CD4-positive, alpha-beta T cell treated with Interleukin-12 subunit alpha and Interleukin-12 subunit beta, for 1 hour (primary cell): ENCODE measurements around the gene PARD6B.
"Not testable (repeated sequence)": the region's sequence is repeated elsewhere in the genome, so short reads cannot be mapped to it uniquely, and the experiment has no call there.

ENCODE experiments used
- DNase-seq: peaks from one replicate; pipeline ENCODE4 v3.0.0-alpha.2; 2020

The PARD6B gene

DNA sequence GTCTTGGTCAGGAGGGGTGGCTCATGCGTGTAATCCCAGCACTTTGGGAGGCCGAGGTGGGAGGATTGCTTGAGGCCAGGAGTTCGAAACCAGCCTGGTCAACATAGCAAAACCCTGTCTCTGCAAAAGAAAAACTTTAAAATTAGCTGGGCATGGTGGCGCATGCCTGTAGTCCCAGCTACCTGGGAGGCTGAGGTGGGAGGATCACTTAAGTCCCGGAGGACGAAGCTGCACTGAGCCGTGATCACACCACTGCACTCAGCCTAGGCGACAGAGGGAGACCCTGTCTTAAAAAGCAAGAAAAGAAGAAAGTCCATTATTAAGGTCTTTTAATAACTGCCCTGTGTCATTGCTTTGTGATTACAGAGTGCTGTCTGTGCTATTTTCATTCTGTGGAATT, 47.6 kb downstream of the PARD6B start:
- not testable (repeated sequence) for DNase-seq

DNA sequence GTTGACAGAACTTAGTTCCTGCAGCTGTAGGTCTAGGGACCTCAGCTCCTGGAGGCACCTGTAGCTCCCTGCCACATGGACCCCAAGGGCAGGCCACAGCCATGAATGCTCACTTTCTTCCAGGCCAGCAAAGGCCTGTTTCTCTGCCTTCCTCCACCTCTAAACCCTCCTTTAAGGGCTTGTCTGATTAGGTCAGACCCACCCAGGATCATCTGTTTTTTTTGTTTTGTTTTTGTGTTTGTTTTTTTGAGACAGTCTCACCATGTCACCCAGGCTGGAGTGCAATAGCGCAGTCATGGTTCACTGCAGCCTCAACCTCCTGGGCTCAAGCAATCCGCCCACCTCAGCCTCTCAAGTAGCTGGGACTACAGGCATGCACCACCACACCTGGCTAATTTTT, 52.0 kb downstream of the PARD6B start:
- no peak for DNase-seq

DNA sequence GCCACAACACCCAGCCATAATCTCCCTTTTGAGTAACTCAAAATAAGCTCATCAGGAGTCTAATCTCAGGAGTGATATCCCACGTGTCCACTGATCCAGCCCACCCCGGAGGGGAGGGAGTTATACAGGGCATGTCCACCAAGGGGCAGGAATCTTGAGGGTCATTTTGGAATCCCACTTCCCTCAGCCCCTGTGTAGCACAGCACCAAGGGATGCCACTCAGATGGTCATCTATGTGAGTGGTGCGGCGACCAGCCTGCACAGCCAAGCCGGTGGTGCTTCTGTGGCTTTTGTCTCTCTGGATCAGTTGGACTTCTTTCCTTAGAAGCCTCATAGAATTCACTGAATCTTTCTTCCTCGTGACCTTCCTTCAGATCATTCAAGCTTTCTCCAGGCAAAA, 52.5 kb downstream of the PARD6B start:
- DNase-seq: no peak

DNA sequence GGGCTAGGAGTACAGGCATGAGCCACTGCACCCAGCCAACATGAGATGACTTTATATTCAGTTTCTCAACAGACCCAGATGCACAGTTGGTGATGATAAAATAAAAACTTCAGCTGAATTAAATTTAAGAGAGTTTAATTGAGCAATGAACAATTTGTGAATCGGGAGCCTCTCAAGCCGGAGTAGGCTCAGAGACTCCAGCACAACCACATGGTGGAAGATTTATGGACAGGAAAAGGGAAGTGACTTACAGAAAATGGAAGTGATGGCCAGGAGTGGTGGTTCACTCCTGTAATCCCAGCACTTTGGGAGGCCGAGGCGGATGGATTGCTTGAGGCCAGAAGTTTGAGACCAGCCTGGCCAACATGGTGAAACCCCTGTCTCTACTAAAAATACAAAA, 53.1 kb downstream of the PARD6B start:
- no peak for DNase-seq

DNA sequence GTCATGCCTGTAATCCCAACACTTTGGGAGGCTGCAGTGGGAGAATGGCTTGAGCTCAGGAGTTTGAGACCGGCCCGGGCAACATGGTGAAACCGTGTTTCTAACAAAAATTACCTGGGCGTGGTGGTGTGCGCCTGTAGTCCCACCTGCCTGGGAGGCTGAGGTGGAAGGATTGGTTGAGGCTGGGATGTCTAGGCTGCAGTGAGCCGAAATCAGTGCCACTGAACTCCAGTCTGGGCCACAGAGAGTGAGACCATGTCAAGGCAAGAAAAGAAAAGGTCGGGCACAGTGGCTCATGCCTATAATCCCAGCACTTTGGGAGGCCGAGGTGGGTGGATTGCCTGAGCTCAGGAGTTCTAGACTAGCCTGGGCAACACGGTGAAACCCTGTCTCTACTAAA, 55.3 kb downstream of the PARD6B start:
- no peak for DNase-seq

DNA sequence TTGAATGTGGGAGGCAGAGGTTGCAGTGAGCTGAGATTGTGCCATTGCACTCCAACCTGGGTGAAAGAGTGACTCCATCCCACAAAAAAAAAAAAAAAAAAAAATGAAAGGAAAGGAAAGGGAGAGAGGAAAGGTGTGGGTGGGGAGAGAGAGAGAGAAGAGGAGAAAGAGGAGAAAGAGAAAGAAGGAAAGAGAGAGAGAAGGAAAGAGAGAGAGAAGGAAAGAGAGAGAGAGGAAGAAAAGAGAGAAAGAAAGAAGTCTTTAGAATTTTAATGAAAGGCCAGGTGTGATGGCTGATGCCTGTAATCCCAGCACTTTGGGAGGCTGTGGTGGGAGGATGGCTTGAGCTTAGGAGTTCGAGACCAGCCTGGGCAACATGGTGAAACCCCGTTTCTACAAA, 55.8 kb downstream of the PARD6B start:
- DNase-seq: no peak

DNA sequence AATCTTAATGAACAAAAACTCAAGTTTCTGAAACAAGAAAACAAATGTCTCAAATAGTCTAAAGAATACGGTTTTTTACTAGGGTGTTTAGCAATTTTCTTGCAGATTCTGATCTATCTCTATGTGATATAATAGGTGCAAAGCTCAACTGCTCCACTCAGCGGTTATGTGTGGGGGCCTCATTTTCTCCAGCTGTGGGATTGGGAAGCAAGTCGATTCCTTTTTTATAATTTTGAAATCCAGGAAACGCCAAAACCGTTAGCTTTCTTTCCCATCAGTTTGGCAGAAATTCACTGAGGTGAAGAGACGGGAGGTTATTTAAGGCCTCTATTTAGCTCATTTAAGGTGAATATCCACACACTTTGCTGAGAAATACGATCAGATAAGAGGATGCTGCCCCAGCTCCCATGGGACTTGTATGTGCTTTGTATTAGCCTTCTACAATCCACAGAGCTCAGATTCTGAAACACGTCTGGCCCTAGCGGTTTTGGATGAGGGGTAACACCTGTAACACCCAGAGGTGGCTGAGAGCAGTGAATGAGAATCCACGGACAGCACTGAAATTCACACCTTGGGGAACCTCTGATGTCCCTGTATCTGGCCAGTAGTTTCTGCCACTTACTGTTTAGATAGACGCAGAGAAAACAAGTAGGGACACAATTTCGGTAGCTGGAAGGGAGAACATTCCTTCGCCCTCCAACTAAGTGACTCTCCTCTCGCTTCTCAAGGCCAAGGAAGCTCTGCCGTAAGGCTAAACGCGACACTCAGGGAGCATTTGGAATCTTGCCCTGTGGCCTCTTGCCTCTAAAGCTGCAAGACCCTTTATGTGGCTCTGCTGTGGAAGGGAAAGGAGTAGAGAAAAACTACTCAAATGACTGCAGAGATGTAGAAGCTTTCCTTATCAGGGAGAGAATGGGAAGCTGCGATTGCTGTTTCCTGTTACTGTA, 56.9 kb downstream of the PARD6B start:
- DNase-seq: no peak

DNA sequence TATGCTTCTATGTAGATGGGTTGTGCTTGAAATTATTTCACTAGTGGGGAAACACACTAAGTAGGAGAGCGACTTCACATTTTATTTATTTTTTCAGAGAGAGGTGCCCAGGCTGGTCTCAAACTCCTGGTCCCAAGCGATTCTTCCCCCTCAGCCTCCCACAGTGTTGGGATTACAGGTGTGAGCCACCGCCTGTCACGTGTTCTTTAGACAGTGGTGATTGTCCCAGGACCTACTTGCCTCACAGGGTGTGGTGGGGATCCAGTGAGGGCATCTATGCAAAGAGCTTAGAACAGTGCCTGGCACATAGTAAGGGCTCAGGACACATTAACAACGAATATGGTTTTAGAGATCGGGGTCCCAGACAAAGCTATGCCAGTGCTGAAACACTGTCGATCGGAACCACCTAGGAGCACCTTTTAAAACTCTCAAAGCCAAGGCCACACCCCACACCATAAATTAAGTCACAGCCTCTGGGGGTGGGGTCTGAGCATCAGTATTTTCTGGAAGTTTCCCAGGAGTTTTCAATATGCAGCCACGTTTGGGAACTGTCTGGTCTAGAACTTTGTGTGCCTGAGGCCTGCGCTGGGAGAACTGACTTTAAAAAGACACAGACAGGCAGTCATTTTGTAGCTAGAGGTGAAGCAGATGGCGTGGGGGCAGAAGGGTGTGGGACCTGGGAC, 58.7 kb downstream of the PARD6B start:
- DNase-seq: no peak

DNA sequence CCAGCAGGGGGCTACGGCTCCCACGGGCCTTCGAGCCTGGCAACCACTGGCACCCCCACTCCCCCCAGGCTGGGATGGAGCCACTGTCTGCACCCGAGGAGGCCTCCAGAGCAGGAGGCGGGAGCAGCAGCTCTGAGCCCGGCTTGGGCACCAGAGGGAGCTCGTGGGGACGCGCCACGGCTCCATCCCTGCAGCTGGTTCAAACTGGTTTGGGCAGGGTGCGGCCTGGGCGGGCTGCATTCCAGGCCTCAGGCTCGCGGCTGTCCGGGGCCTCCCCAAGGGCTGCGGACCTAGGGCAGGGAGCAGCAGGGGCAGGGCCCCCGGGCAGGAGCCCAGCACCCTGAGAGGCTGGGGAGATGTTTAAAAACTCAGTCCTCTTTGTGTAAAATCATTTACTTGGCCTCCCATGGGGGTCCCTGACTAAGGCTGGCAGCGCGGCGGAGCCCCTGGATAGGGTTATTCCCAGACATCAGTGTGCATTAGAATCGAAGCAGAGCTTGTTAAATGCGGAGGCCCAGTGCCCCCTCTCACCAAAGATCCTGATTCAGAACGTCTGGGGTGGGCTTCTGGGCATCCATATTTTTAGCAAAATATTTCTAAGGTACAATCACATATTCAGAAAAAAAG, 59.4 kb downstream of the PARD6B start:
- DNase-seq: peak; percentile 80

DNA sequence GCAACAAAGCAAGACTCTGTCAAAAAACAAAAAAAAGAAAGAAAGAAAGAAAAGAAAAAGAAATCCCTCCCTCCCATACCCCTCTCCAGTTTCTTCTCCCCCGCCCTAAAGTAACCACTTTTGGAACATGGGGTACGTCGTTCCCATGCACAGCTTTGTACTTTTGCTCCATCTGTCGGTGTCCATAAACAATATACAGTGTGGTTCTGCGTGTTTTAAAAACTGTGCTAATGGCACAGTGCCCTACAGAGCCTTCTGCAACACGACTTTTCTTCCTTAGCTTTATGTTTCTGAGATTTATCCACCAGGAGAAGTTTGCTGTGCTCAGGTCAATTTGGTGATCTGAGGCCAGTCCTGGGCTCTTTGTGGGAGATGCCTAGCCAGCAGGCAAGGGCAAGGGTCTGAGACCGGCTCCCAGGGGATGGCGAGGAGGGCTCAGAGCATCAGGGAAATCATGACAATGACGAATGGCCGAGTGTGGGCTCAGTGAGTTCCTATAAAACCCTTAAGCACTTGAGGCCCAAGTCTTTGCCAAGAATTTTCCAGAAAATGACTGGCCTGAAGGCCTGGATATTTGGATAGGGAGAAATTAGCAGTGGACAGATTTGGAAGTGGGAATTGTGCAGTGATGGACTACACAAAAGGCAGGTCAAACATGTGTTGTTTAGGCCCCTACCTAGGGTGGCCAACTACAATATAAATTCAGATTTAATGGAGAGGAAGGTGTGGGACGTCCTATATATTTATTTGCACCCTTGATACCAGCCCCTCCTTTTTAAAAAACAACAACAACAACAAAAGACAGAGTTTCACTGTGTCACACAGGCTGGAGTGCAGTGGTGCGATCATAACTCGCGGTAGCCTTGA, 61.6 kb downstream of the PARD6B start:
- DNase-seq: no peak

DNA sequence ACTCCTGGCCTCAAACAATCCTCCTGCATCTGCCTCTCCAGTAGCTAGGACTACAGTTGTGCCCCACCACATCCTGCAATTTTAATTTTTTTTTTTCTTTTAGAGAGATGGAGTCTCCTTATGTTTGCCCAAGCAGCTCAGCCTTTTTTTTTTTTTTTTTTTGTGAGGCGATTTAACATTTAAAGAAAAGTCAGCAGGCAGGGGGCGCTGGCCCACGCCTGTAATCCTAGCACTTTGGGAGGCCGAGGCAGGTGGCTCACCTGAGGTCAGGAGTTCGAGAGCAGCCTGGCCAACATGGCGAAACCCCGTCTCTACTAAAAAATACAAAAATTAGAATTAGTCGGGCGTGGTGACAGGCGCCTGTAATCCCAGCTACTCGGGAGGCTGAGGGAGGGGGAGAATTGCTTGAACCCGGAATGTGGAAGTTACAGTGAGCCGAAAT, 62.2 kb downstream of the PARD6B start:
- peak; percentile 56 for DNase-seq

DNA sequence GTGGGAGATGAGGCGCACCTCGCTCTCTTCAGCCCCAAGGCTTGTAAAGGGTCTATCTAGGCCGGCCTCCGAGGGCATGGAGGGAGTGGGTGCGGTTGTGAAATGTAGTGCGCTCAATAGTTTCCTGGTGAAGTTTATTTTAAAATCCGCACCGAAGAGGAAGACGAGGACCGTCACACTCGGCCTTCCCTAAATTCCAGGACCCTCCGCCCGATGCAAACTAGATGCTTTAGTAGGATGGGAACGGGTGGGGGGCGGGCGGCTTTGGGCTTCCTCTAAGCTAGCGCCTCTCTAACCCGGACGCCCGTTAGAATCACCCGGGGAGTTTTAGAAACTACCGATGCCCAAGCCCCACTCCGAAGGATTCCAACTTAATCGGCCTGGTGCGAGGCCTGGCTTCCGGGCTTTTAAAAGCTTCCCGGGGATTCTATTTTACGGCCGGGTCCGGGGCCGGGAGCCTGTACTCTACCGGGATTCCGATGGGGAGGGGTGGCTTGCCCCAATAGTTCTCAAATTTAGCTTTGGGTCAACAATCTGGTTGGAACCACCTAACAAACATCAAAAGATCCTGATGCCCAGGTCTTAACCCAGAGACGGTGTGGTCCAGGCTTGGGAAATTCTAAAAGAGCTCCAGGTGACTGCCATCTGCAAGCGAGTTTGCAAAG, 62.9 kb downstream of the PARD6B start:
- no peak for DNase-seq

DNA sequence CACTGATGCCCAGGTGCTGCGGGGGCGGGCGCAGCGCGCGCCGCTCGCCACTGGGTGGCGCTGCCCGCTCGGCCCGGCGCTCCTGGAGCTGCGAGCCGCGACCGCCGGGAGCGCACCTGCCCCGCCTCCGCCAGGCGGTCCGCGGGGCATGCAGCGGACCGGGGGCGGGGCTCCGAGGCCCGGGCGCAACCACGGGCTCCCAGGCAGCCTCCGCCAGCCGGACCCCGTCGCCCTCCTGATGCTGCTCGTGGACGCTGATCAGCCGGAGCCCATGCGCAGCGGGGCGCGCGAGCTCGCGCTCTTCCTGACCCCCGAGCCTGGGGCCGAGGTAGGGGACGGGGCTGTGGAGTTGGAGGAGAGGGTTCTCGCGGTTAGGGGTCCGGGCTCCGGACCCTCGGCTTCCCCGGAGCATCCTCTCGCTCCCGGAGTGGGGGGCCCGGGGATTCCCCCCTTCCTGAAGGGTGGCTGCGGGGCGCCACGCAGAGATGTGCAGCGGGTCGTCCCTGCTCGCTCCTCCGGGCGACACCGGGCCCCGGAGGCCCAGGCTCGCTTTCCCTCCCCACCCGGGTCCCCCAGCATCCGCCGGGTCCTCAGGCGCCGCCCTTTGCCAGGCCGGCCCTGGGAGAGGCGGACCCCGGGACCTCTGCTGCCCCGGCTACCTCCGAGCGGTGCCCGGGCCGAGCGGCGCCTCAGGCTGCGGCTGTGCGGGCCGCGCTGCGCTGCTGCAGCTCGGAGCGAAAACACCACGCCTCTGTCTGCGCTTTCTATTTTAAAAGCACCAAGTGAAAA, 63.7 kb downstream of the PARD6B start, which contains the start of gene BCAS4:
BCAS4 (plus strand) TSS at position 216 of the 789 bp plus-strand sequence; CDS start at position 239, 23 bp downstream.
- DNase-seq: peak; percentile 91

DNA sequence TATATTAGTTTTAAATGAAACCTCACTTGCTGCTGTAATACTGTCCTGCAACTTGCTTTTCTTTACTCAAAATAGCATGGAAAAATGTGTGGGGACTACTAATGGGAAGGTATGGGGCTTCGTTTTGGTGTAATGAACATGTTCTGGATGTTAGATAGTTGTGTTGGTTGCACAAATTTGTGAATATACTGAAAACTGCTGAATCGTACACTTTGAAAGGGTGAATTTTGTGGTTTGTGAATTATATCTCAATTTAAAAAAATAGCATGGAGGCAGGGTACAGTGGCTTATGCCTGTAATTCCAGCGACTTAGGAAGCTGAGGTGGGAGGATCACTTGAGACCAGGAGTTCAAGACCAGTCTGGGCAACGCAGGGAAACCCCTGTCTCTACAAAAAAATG, 65.8 kb downstream of the PARD6B start:
- DNase-seq: no peak

DNA sequence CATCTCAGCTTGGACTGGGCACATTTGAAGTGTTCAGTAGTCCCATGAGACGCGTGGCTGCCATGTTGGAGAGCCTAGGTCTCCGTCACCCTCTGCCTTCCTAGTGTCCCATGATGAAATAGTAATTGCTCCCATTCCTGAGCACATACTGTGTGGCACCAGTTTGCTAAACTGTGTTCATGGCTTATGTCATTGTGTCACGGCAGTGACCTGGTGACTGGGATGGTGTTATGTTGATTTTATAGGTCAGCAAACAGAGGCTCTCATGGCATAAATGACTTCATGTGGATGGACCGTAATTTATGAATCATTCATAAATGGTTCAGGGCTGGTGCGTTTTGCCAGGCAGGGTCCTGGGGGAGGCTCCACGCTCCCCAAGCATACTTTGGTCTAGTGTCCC, 67.3 kb downstream of the PARD6B start:
- no peak for DNase-seq

DNA sequence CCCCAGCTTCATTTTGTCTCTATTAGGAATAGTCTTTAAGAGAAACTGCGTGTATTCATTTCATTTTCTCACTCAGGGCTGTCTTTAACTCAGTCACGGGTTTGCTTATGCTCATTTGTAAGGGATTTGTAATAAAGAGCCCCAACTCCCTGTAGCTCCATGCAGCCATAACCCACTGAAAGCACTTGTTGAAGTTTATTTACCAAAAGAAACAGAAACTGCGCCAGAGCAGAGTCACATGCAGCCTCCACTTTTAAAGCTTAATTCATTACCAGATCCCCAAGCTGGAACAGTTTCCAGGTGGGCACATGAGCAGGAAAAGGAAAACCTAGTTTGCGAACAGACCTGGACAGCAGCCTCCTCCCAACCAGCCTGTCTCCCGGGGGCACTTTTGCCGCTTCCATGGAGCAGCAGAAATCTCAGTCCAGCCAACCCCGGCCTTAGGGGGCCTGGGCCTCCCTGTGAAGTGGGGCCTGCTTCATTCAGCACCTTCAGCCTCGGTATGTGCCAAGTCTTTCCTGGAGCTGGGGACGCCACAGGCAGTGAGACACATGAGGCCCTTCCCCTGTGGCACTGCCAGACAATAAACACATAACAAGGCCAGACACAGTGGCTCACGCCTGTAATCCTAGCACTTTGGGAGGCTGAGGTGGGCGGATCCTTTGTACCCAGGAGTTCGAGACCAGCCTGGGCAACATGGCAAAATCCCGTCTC, 68.0 kb downstream of the PARD6B start:
- no peak for DNase-seq

DNA sequence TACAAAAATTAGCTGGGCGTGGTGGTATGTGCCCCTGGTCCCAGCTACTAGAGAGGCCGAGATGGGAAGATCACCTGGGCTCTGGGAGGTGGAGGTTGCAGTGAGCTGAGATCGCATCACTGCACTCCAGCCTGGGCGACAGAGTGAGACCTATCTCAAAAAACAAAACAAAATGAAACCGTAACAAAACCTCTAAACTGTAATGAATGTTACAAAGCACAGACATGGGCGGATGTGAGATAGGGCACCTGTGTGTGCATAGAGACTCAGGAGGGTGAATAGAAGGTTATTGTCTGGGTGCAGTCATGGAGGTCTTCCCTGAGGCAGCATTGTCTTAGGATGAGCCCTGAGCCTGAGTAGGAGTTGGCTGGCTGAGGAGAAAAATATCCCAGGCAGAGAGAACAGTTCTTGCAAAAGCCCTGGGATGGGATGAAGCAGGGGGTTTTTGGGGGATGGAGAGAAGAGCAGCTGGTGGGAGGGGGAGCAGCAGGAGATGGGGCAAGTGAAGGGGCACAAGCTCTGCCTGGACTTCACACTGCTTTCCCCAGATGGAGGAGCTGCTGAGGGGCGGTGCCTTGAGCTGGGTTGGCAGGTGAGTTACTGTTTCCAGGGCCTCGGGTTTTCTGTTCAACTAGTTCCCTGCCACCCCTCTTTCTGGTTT, 68.6 kb downstream of the PARD6B start:
- DNase-seq: no peak

DNA sequence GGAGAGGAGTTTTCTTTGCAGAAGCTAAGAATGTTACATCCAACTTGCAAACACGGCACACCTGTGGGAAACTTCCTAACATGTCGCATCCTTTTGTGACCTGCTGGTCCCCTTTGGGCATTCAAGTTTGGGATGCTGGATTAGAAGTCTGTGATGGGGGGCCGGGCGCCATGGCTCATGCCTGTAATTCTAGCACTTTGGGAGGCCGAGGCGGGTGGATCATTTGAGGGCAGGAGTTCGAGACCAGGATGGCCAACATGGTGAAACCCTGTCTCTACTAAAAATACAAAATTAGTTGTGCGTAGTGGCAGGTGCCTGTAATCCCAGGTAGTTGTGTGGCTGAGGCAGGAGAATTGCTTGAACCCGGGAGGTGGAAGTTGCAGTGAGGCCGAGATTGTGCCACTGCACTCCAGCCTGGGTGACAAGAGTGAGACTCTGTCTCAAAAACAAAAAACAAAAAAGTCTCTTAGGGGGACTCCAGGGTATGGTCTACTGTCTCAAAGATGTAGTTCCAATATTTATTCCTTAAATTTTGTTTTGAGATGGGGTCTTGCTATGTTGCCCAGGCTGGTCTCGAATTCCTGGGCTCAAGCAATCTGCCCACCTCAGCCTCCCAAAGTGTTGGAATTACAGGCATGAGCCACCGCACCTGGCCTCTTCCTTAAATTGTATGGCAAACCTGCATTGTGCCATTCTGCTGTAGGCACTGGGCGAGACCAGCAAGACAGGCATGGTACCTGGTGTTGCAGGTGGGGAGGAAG, 69.8 kb downstream of the PARD6B start:
- not testable (repeated sequence) for DNase-seq

DNA sequence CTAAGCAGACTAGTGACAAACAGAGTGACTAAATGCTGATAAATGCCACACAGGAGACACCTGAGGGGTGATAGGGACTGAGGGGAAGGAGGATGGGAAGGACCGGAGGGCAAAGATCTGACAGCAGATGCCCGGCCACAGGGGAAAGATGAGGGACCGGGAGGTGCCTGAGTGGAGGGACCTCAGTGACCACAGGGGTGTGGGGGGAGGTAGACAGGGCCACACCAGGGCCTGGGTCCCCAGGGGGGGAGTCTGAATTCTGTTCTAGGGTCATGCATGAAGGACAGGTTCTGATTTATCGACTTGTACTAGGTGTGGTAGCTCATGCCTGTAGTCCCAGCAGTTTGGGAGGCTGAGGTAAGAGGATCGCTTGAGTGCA, 70.4 kb downstream of the PARD6B start:
- no peak for DNase-seq
